SK-N-SH (cell line): Measurements from ENCODE around the gene AKT2. TPM values are rescaled to one million over a fixed set of nuclear protein-coding genes. Genes with fewer than 3 reads are reported as not detected.

ENCODE experiments used
- CTCF ChIA-PET: fragments of 300-600, 350-600 bp; formaldehyde crosslinking; extraction: SDS; loops from one replicate; lab custom pipeline; 2021; lab: Yijun Ruan, JAX
- POLR2A ChIA-PET: fragments of 350-600 bp; sonication (Branson Sonifier 250); formaldehyde crosslinking; extraction: SDS; loops from one replicate; lab custom pipeline; 2020; ENCODE audit warnings: antibody characterized with exemption, inconsistent platforms; lab: Yijun Ruan, JAX
- DNase-seq: peaks from one replicate; pipeline ENCODE4 v3.0.0; 2012
- H2AFZ ChIP-seq: fragments of 200-600 bp; sonication (generic); 2 replicates; pipeline ENCODE4 v1.8.1; 2016; ENCODE audit warnings: antibody characterized with exemption, mild to moderate bottlenecking, low read depth
- H3F3A ChIP-seq: fragments of 200-600 bp; sonication (generic); replicated peaks from 2 replicates; pipeline ENCODE3; 2016; ENCODE audit warnings: antibody characterized with exemption, mild to moderate bottlenecking; ENCODE audit not compliant: insufficient read depth
- H3K27ac ChIP-seq, 2 experiments: fragments of 200-500 bp in 1 of 2; fragments of 200-600 bp in 1 of 2; sonication (Bioruptor generic) in 1 of 2; sonication (generic), shearing (Covaris generic) in 1 of 2; 2 replicates each; pipeline versions ENCODE4 v1.5.1 to v1.6.1; 2014 to 2016; ENCODE audit warnings: low read depth in 2 of 2, inconsistent platforms in 1 of 2, low read length in 1 of 2, mild to moderate bottlenecking in 1 of 2, mixed read lengths in 1 of 2
- H3K27me3 ChIP-seq: fragments of 200-600 bp; sonication (generic), shearing (Covaris generic); 2 replicates; pipeline ENCODE4 v1.6.1; 2016; ENCODE audit warnings: mixed run types; ENCODE audit not compliant: insufficient read depth
- H3K36me3 ChIP-seq, 2 experiments: fragments of 200-500 bp in 1 of 2; fragments of 200-600 bp in 1 of 2; sonication (Bioruptor generic) in 1 of 2; sonication (generic) in 1 of 2; replicated peaks in 1 of 2; 2 replicates each; pipeline versions ENCODE3 to v1.5.1; 2014 to 2016; ENCODE audit warnings: low read length in 1 of 2, mild to moderate bottlenecking in 1 of 2; ENCODE audit not compliant: insufficient read depth in 2 of 2, control insufficient read depth in 1 of 2
- H3K4me1 ChIP-seq, 2 experiments: fragments of 200-500 bp in 1 of 2; fragments of 200-600 bp in 1 of 2; sonication (Bioruptor generic) in 1 of 2; sonication (generic), shearing (Covaris generic) in 1 of 2; 2 replicates each; pipeline versions ENCODE4 v1.5.1 to v1.6.1; 2014 to 2016; ENCODE audit warnings: low read depth in 1 of 2, low read length in 1 of 2, mixed run types in 1 of 2; ENCODE audit not compliant: insufficient read depth in 2 of 2, control insufficient read depth in 1 of 2
- H3K4me2 ChIP-seq: fragments of 200-600 bp; sonication (generic), shearing (Covaris generic); 2 replicates; pipeline ENCODE4 v1.6.1; 2017; ENCODE audit warnings: mixed run types
- H3K4me3 ChIP-seq, 2 experiments: fragments of 200-500 bp in 1 of 2; fragments of 200-600 bp in 1 of 2; sonication (Bioruptor generic) in 1 of 2; sonication (generic), shearing (Covaris generic) in 1 of 2; 2 replicates each; pipeline versions ENCODE4 v1.5.1 to v1.8.1; 2014 to 2016; ENCODE audit warnings: low read depth in 2 of 2, inconsistent platforms in 1 of 2, low read length in 1 of 2, mild to moderate bottlenecking in 1 of 2, mixed read lengths in 1 of 2, moderate library complexity in 1 of 2
- H3K79me2 ChIP-seq: fragments of 200-600 bp; sonication (generic); 2 replicates; pipeline ENCODE4 v1.8.1; 2017; ENCODE audit warnings: mild to moderate bottlenecking; ENCODE audit not compliant: insufficient read depth
- H3K9ac ChIP-seq: fragments of 200-600 bp; sonication (generic); 2 replicates; pipeline ENCODE4 v1.6.1; 2017; ENCODE audit warnings: mixed run types
- H3K9me2 ChIP-seq: fragments of 200-600 bp; sonication (generic); 2 replicates; pipeline ENCODE4 v1.6.1; 2017; ENCODE audit warnings: mixed run types
- H3K9me3 ChIP-seq: fragments of 200-600 bp; sonication (generic); 2 replicates; pipeline ENCODE4 v1.6.1; 2017; ENCODE audit warnings: mixed run types, mild to moderate bottlenecking, moderate library complexity
- H4K20me1 ChIP-seq: fragments of 200-600 bp; sonication (generic); 2 replicates; pipeline ENCODE4 v1.6.1; 2017; ENCODE audit warnings: mild to moderate bottlenecking, mixed run types; ENCODE audit not compliant: insufficient read depth
- ELF1 ChIP-seq: IDR thresholded peaks from 2 replicates; pipeline ENCODE4 v1.4.0; 2012
- EP300 ChIP-seq, 2 experiments: IDR thresholded peaks; 2 replicates each; pipeline versions ENCODE4 v1.4.0 to v1.6.1; 2012; ENCODE audit warnings: borderline replicate concordance in 1 of 2, low read depth in 1 of 2, low read length in 1 of 2
- FOXJ3 ChIP-seq: sonication (generic); formaldehyde crosslinking; IDR thresholded peaks from 2 replicates; pipeline ENCODE4 v1.5.1; 2020; ENCODE audit warnings: mild to moderate bottlenecking, missing genetic modification reagents
- GATA2 ChIP-seq: sonication (generic); formaldehyde crosslinking; IDR thresholded peaks from 2 replicates; pipeline ENCODE4 v1.5.0; 2020; ENCODE audit warnings: mild to moderate bottlenecking, missing genetic modification reagents
- JUND ChIP-seq: IDR thresholded peaks from 2 replicates; pipeline ENCODE4 v1.4.0; 2012
- NFIC ChIP-seq: IDR thresholded peaks from 2 replicates; pipeline ENCODE4 v1.4.0; 2012; ENCODE audit warnings: borderline replicate concordance
- NRF1 ChIP-seq: IDR thresholded peaks from 2 replicates; pipeline ENCODE4 v1.6.1; 2012; ENCODE audit warnings: low read depth, mild to moderate bottlenecking, low read length
- PBX3 ChIP-seq: IDR thresholded peaks from 2 replicates; pipeline ENCODE4; 2012
- REST ChIP-seq: IDR thresholded peaks from 2 replicates; pipeline ENCODE4 v1.6.1; 2012; ENCODE audit warnings: mild to moderate bottlenecking, low read depth, low read length, moderate library complexity
- RXRA ChIP-seq: IDR thresholded peaks from 2 replicates; pipeline ENCODE4 v1.4.0; 2012; ENCODE audit warnings: low read depth, mild to moderate bottlenecking, borderline replicate concordance
- TAF1 ChIP-seq: IDR thresholded peaks from 2 replicates; pipeline ENCODE4 v1.6.1; 2012; ENCODE audit warnings: low read depth, mild to moderate bottlenecking, low read length, moderate library complexity, borderline replicate concordance
- YY1 ChIP-seq: IDR thresholded peaks from 2 replicates; pipeline ENCODE4 v1.4.0; 2012; ENCODE audit warnings: low read depth, mild to moderate bottlenecking
- WGBS: methylation state at CpG from one replicate; pipeline ENCODE4 v1.1.6; 2017; ENCODE audit warnings: low lambda C conversion rate; 5-methylcytosine and 5-hydroxymethylcytosine counted together
- polyA plus RNA-seq, 3 experiments: library from polyadenylated mRNA; depleted of rRNA; stranded (reverse); fragments of >200 nt; gene quantifications; 2 replicates each; pipeline ENCODE4 v1.2.3, GENCODE V29; 2012
- TF ChIP-seq, protein P1 (sequence below): IDR thresholded peaks from 2 replicates; pipeline ENCODE4 v1.4.0; 2012; ENCODE audit warnings: low read depth, borderline replicate concordance

AKT2 gene
- polyA plus RNA-seq, 1 of the 3 experiments (the other 2 are of a cell fraction): 99.8 TPM

- ChIA-PET POLR2A (no interaction called here), CTCF (interaction anchor here (1.3 kb wide), 1 partner anchor 55 kb away, joined by 4 read pairs; the partner anchor contains the start of gene TTC9B)
- Histone ChIP-seq H3K4me3 (no peak overlapping the region), H3K4me2 (no peak overlapping the region), H3K79me2 (peaks cover 93% of the 10 kb centered on the region), H3F3A (no peaks in the 10 kb centered on the region), H3K9ac (no peak overlapping the region), H3K36me3 (peaks cover 0 to 3% of the 10 kb centered on the region in 2 experiments), H3K9me2 (no peaks in the 10 kb centered on the region), H3K27me3 (no peaks in the 10 kb centered on the region), H3K9me3 (no peaks in the 10 kb centered on the region), H2AFZ (no peak overlapping the region), H3K4me1 (peaks cover 0 to 4% of the 10 kb centered on the region in 2 experiments; a peak in 1 of 4 replicates), H4K20me1 (peaks cover 64% of the 10 kb centered on the region), H3K27ac (no peak overlapping the region)
- DNase-seq: no peak
- 98% methylated on average over 13 of the region's 14 CpGs for WGBS
- no peak for TF ChIP-seq ELF1
- no peak for TF ChIP-seq PBX3
These were observed 12.9 kb downstream of the AKT2 start for GRCh38 chr19:40272261-40272660.

- TF ChIP-seq TAF1 (no peak), RXRA (no peak)
- TF ChIP-seq, all 33 proteins: peak for 0
- Histone ChIP-seq H3K27ac (no peak overlapping the region), H3K9me3 (no peaks in the 10 kb centered on the region), H3K4me1 (peaks cover 0 to 4% of the 10 kb centered on the region in 2 experiments; a peak in 1 of 4 replicates), H3F3A (no peaks in the 10 kb centered on the region), H3K27me3 (no peaks in the 10 kb centered on the region), H2AFZ (no peak overlapping the region), H3K79me2 (peaks cover 88% of the 10 kb centered on the region), H4K20me1 (peaks cover 58% of the 10 kb centered on the region), H3K9ac (no peak overlapping the region), H3K36me3 (peaks cover 0 to 3% of the 10 kb centered on the region in 2 experiments), H3K9me2 (no peaks in the 10 kb centered on the region), H3K4me2 (no peak overlapping the region), H3K4me3 (no peak overlapping the region)
- ChIA-PET POLR2A (no interaction called here), CTCF (interaction anchor here (1.3 kb wide), 1 partner anchor 54 kb away, joined by 4 read pairs; the partner anchor contains the start of gene TTC9B)
- WGBS: 95% methylated on average over 4 of the region's 4 CpGs
- DNase-seq: no peak
These were observed 13.4 kb downstream of the AKT2 start for GRCh38 chr19:40271706-40272105.

DNA sequence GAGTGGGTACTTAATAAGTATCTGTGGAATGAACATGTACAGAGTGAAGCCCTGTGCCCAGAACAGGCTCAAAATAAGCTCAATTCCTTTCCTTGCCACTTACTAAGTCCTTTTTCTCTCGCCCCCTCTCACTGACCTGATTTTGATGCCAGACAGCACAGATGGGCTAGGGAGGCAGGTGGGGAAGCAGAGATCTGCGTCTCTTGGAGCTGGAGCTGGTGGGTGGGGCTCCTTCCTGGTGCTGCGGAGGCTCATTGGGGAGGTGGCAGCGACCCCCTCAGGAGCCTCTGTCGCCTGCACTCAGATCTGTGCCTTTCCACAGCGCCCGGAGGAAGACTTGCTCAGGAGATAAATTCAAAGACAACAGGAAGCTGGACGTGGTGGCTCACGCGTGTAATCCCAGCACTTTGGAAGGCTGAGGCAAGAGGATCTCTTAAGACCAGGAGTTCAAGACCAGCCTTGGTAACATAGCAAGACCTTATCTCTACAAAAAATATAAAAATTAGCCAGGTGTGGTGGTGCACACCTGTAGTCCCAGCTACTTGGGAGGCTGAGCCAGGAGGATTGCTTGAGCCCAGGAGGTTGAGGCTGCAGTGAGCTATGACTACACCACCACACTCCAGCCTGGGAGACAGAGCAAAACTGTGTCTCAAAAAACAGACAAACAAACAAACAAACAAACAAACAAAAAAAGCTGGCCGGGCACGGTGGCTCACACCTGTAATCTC, 14.6 kb downstream of the AKT2 start:
- H3K27me3 ChIP-seq: no peaks in the 10 kb centered on the region
- no peak for DNase-seq
- ChIA-PET POLR2A (no interaction called here), CTCF (interaction anchor here (1.0 kb wide), 1 partner anchor 52 kb away, joined by 3 read pairs; the partner anchor contains the start of gene TTC9B)
- no peak overlapping the region for H3K4me2 ChIP-seq
- peaks cover 0 to 3% of the 10 kb centered on the region in 2 experiments for H3K36me3 ChIP-seq
- H4K20me1 ChIP-seq: peaks cover 60% of the 10 kb centered on the region
- H3K9ac ChIP-seq: no peak overlapping the region
- no peak overlapping the region for H3K27ac ChIP-seq
- H3K79me2 ChIP-seq: peaks cover 81% of the 10 kb centered on the region
- H3K4me1 ChIP-seq: peaks cover 0 to 4% of the 10 kb centered on the region in 2 experiments; a peak in 1 of 4 replicates
- WGBS: 92% methylated on average over 12 of the region's 12 CpGs
- H3F3A ChIP-seq: no peaks in the 10 kb centered on the region
- H2AFZ ChIP-seq: no peak overlapping the region
- H3K4me3 ChIP-seq: no peak overlapping the region
- H3K9me2 ChIP-seq: no peaks in the 10 kb centered on the region
- no peaks in the 10 kb centered on the region for H3K9me3 ChIP-seq
- no peak for TF ChIP-seq FOXJ3 (CRISPR knock-in tag)
- TF ChIP-seq, protein P1, sequence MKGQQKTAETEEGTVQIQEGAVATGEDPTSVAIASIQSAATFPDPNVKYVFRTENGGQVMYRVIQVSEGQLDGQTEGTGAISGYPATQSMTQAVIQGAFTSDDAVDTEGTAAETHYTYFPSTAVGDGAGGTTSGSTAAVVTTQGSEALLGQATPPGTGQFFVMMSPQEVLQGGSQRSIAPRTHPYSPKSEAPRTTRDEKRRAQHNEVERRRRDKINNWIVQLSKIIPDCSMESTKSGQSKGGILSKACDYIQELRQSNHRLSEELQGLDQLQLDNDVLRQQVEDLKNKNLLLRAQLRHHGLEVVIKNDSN: no peak
- TF ChIP-seq NFIC: no peak
- no peak for TF ChIP-seq EP300 (IDR thresholded peaks at IDR 0.05; ENCODE audit: borderline replicate concordance in 1 of 2, low read depth in 1 of 2, low read length in 1 of 2)
- TF ChIP-seq GATA2 (CRISPR knock-in tag): no peak
- no peak for TF ChIP-seq NRF1
- no peak for TF ChIP-seq RXRA
- no peak for TF ChIP-seq JUND
- no peak for TF ChIP-seq YY1
- no peak for TF ChIP-seq REST
